ENCODE measurements around the gene TLN1. TPM values are rescaled to one million over a fixed set of nuclear protein-coding genes. Genes with fewer than 3 reads are reported as not detected.

The TLN1 gene, protein sequence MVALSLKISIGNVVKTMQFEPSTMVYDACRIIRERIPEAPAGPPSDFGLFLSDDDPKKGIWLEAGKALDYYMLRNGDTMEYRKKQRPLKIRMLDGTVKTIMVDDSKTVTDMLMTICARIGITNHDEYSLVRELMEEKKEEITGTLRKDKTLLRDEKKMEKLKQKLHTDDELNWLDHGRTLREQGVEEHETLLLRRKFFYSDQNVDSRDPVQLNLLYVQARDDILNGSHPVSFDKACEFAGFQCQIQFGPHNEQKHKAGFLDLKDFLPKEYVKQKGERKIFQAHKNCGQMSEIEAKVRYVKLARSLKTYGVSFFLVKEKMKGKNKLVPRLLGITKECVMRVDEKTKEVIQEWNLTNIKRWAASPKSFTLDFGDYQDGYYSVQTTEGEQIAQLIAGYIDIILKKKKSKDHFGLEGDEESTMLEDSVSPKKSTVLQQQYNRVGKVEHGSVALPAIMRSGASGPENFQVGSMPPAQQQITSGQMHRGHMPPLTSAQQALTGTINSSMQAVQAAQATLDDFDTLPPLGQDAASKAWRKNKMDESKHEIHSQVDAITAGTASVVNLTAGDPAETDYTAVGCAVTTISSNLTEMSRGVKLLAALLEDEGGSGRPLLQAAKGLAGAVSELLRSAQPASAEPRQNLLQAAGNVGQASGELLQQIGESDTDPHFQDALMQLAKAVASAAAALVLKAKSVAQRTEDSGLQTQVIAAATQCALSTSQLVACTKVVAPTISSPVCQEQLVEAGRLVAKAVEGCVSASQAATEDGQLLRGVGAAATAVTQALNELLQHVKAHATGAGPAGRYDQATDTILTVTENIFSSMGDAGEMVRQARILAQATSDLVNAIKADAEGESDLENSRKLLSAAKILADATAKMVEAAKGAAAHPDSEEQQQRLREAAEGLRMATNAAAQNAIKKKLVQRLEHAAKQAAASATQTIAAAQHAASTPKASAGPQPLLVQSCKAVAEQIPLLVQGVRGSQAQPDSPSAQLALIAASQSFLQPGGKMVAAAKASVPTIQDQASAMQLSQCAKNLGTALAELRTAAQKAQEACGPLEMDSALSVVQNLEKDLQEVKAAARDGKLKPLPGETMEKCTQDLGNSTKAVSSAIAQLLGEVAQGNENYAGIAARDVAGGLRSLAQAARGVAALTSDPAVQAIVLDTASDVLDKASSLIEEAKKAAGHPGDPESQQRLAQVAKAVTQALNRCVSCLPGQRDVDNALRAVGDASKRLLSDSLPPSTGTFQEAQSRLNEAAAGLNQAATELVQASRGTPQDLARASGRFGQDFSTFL (N-terminal part only)
- total RNA-seq (100 to 1,000 TPM; 354 to 609 (median 525) TPM), polyA plus RNA-seq (100 to 1,000 TPM in 1 of 3 donors, 10 to 100 TPM in 2; 45.0 to 143 (median 57.6) TPM)

DNA sequence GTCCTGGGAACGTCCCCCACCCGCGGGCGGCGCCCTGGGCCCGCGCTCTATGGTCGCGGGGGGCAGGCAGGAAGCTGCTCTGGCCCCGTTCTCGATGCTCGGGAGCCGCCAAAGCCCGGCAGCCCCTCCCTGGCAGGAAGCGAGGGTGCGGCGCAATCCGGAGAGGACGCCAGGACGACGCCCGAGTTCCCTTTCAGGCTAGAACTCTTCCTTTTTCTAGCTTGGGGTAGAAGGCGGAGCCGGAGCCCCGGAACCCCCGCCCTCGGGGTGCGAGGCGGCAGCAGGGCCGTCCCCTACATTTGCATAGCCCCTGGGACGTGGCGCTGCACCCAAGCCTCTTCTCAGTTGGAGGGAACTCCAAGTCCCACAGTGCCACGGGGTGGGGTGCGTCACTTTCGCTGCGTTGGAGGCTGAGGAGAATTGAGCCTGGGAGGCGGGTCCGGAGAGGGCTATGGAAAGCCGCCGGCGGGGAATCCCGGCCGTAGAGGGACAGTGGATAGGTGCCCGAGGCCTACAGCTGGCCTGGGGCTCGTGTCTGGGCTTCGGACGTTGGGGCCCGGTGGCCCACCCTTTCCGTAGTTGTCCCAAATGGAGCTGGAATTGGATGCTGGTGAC, at the start of gene TLN1, which contains the start of gene CREB3:
TLN1 (minus strand) TSS at position 11 of the 615 bp plus-strand sequence. CDS start 6,501 bp downstream, outside the sequence.
CREB3 (plus strand) TSS at position 482 of the 615 bp plus-strand sequence; CDS start at position 589, 107 bp downstream.
- H3K4me1 ChIP-seq: peaks cover 0 to 63% (median 54%) of the 10 kb centered on the region in 4 donors
- intact Hi-C loops (cut with DNase I): loop anchor here (5.0 kb wide), 1 partner anchor 125 kb away; the partner anchor contains the start of gene TESK1
- no peaks in the 10 kb centered on the region for H3K27me3 ChIP-seq
- H3K36me3 ChIP-seq: peaks cover 13 to 29% (median 27%) of the 10 kb centered on the region in 4 donors
- TF ChIP-seq POLR2AphosphoS5 (IDR thresholded peaks at IDR 0.05): peak; percentile 89 to 96 (median 92)
- TF ChIP-seq, protein P1, sequence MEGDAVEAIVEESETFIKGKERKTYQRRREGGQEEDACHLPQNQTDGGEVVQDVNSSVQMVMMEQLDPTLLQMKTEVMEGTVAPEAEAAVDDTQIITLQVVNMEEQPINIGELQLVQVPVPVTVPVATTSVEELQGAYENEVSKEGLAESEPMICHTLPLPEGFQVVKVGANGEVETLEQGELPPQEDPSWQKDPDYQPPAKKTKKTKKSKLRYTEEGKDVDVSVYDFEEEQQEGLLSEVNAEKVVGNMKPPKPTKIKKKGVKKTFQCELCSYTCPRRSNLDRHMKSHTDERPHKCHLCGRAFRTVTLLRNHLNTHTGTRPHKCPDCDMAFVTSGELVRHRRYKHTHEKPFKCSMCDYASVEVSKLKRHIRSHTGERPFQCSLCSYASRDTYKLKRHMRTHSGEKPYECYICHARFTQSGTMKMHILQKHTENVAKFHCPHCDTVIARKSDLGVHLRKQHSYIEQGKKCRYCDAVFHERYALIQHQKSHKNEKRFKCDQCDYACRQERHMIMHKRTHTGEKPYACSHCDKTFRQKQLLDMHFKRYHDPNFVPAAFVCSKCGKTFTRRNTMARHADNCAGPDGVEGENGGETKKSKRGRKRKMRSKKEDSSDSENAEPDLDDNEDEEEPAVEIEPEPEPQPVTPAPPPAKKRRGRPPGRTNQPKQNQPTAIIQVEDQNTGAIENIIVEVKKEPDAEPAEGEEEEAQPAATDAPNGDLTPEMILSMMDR (IDR thresholded peaks at IDR 0.05): no peak
- TF ChIP-seq POLR2A (IDR thresholded peaks at IDR 0.05): peak; percentile 73 to 91
- TF ChIP-seq EP300 (IDR thresholded peaks at IDR 0.05): peak in 2 of 4 donors; percentile 4 to 77
- H3K27ac ChIP-seq: peak within 1 kb of the TSS; percentile 97 to 99 (median 98)
- peak; percentile 100 for DNase-seq
- H3K4me3 ChIP-seq: peak within 1 kb of the TSS; percentile 80 to 86 (median 82)
- H3K9me3 ChIP-seq: no peaks in the 10 kb centered on the region
- WGBS, 2 donors: 0 to 1% methylated on average over 49 of the region's 49 CpGs

DNA sequence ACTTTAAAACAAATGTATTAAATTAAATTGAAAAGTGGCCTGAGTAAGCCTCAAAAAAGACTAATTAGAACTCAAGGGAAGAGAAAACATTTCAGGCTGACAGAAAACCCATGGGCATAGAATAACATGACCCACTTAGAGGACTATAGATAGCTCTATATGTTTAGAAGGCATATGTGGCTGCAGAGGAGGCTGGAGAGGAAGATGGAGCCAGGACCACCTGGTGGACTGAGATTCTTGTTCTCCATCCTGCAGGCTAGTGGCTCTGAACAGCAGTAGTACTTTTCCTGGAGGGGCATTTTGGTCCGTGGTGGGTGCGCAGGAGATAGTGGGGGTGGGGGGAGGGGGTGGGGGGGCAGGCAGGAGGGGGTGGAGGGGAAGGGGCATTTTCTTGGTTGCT, 49.1 kb upstream of the TLN1 start:
- DNase-seq: no peak
- no peak overlapping the region for H3K4me3 ChIP-seq
- intact Hi-C loops (cut with DNase I): no loop called here
- WGBS, 2 donors: 77 to 85% methylated on average over 2 of the region's 2 CpGs
- TF ChIP-seq, protein P1 (IDR thresholded peaks at IDR 0.05): no peak
- TF ChIP-seq EP300 (IDR thresholded peaks at IDR 0.05) (no peak), POLR2AphosphoS5 (IDR thresholded peaks at IDR 0.05) (no peak), POLR2A (IDR thresholded peaks at IDR 0.05) (no peak)
- no peaks in the 10 kb centered on the region for H3K9me3 ChIP-seq
- no peaks in the 10 kb centered on the region for H3K36me3 ChIP-seq
- no peaks in the 10 kb centered on the region for H3K27me3 ChIP-seq
- no peak overlapping the region for H3K27ac ChIP-seq
- H3K4me1 ChIP-seq: no peaks in the 10 kb centered on the region

DNA sequence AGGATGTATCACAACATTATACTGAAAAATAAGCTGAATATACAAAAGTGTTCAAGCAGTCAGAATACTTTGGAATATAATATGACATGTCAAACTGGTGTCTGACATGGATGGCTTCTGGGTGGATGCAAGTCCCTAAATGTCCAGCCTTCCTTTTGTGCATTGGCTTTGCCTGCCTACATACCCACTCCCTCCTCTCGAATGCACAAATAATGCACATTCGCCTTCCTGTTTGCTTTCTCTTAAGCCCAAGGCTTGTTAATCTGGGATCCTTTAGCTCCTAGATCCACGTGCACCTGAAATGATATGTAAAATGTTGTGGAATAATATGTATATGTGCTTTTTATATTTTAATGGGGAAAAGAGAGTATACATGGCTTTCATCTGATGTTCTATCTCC, 46.5 kb upstream of the TLN1 start:
- intact Hi-C loops (cut with DNase I): no loop called here
- Histone ChIP-seq H3K9me3 (no peaks in the 10 kb centered on the region), H3K27ac (no peak overlapping the region), H3K36me3 (no peaks in the 10 kb centered on the region), H3K27me3 (no peaks in the 10 kb centered on the region), H3K4me3 (no peak overlapping the region), H3K4me1 (no peaks in the 10 kb centered on the region)
- no peak for TF ChIP-seq POLR2AphosphoS5 (IDR thresholded peaks at IDR 0.05)
- DNase-seq: no peak
- WGBS, 2 donors: 90 to 92% methylated on average over 3 of the region's 3 CpGs

DNA sequence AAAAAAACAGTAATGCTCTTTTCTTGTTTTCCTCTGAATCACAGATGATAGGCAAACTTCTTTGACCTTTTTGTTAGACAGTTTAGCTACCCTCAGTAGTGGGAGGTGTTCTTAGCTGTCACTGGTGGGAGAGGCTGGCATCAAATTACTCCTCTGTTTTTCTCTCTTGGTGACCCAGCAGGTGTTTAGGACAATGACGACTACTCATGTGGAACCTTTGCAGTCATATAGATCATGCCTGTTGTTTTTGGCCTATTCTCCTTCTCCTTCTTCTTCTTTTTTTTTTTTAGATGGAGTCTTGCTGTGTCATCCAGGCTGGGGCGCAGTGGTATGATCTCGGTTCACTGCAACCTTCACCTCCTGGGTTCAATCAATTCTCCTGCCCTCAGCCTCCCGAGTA, 44.0 kb upstream of the TLN1 start:
- DNase-seq: no peak
- TF ChIP-seq POLR2AphosphoS5 (IDR thresholded peaks at IDR 0.05): no peak
- TF ChIP-seq POLR2A (IDR thresholded peaks at IDR 0.05): no peak
- TF ChIP-seq, protein P1 (IDR thresholded peaks at IDR 0.05): no peak
- no peak for TF ChIP-seq EP300 (IDR thresholded peaks at IDR 0.05)
- Histone ChIP-seq H3K9me3 (no peaks in the 10 kb centered on the region), H3K4me3 (no peak overlapping the region), H3K27me3 (no peaks in the 10 kb centered on the region), H3K4me1 (peaks cover 0 to 11% (median 8%) of the 10 kb centered on the region in 4 donors), H3K27ac (no peak overlapping the region), H3K36me3 (no peaks in the 10 kb centered on the region)
- intact Hi-C loops (cut with DNase I): no loop called here
- 70 to 74% methylated on average over 4 of the region's 4 CpGs for WGBS, 2 donors
